Effector memory CD4-positive, alpha-beta T cell (primary cell): ENCODE data around the gene PLEKHA7.

Experiments
- DNase-seq, 3 donors: peaks; one replicate each; pipeline ENCODE4 v3.0.0-alpha.2; 2020
- H3K27ac ChIP-seq: 2 replicates; pipeline ENCODE4 v1.7.0; 2013; ENCODE audit warnings: mild to moderate bottlenecking, low read length, moderate library complexity; ENCODE audit not compliant: insufficient read depth, poor library complexity, severe bottlenecking
- H3K27me3 ChIP-seq: replicated peaks from 2 replicates; pipeline ENCODE4 v1.7.0; 2013; ENCODE audit warnings: mild to moderate bottlenecking, low read length; ENCODE audit not compliant: insufficient read depth, control insufficient read depth, poor library complexity, severe bottlenecking
- H3K36me3 ChIP-seq: 2 replicates; pipeline ENCODE4 v1.7.0; 2013; ENCODE audit warnings: mild to moderate bottlenecking, low read length, moderate library complexity; ENCODE audit not compliant: control insufficient read depth, insufficient read depth
- H3K4me1 ChIP-seq: 2 replicates; pipeline ENCODE4 v1.7.0; 2013; ENCODE audit warnings: low read length, mild to moderate bottlenecking; ENCODE audit not compliant: control insufficient read depth, insufficient read depth, poor library complexity, severe bottlenecking
- H3K4me3 ChIP-seq: 2 replicates; pipeline ENCODE4 v1.7.0; 2013; ENCODE audit warnings: low read length, low read depth, mild to moderate bottlenecking; ENCODE audit not compliant: insufficient read depth, poor library complexity, severe bottlenecking
- H3K9me3 ChIP-seq: 2 replicates; pipeline ENCODE4 v1.7.0; 2013; ENCODE audit warnings: mild to moderate bottlenecking, low read length, moderate library complexity; ENCODE audit not compliant: control insufficient read depth

The PLEKHA7 gene

GRCh38 chr11:16773981-16774935, 240.0 kb downstream of the PLEKHA7 start:
- DNase-seq = no peak
- no peak overlapping the region for H3K4me3 ChIP-seq
- H3K4me1 ChIP-seq = no peaks in the 10 kb centered on the region
- no peaks in the 10 kb centered on the region for H3K36me3 ChIP-seq
- no peaks in the 10 kb centered on the region for H3K27me3 ChIP-seq
- no peak overlapping the region for H3K27ac ChIP-seq
- H3K9me3 ChIP-seq = no peaks in the 10 kb centered on the region

GRCh38 chr11:16772141-16772512, 242.1 kb downstream of the PLEKHA7 start:
- H3K27me3 ChIP-seq = no peaks in the 10 kb centered on the region
- H3K4me1 ChIP-seq = no peaks in the 10 kb centered on the region
- no peak overlapping the region for H3K4me3 ChIP-seq
- H3K36me3 ChIP-seq = no peaks in the 10 kb centered on the region
- no peak overlapping the region for H3K27ac ChIP-seq
- DNase-seq = no peak
- no peaks in the 10 kb centered on the region for H3K9me3 ChIP-seq

- Histone ChIP-seq H3K36me3 (no peaks in the 10 kb centered on the region), H3K4me1 (no peaks in the 10 kb centered on the region), H3K27me3 (no peaks in the 10 kb centered on the region), H3K4me3 (no peak overlapping the region), H3K27ac (no peak overlapping the region), H3K9me3 (no peaks in the 10 kb centered on the region)
- no peak for DNase-seq
Measured at GRCh38 chr11:16771350-16772140, 242.7 kb downstream of the PLEKHA7 start.

GRCh38 chr11:16770016-16770415, 244.2 kb downstream of the PLEKHA7 start:
- Histone ChIP-seq H3K9me3 (no peaks in the 10 kb centered on the region), H3K27me3 (no peaks in the 10 kb centered on the region), H3K27ac (no peak overlapping the region), H3K4me3 (no peak overlapping the region), H3K36me3 (no peaks in the 10 kb centered on the region), H3K4me1 (no peaks in the 10 kb centered on the region)
- no peak for DNase-seq

- H3K27ac ChIP-seq = no peak overlapping the region
- DNase-seq = no peak
- no peaks in the 10 kb centered on the region for H3K4me1 ChIP-seq
- H3K4me3 ChIP-seq = no peak overlapping the region
- no peaks in the 10 kb centered on the region for H3K36me3 ChIP-seq
- H3K9me3 ChIP-seq = no peaks in the 10 kb centered on the region
- no peaks in the 10 kb centered on the region for H3K27me3 ChIP-seq
Measured at GRCh38 chr11:16769386-16769785, 244.8 kb downstream of the PLEKHA7 start.

GRCh38 chr11:16767957-16768356, 246.3 kb downstream of the PLEKHA7 start:
- Histone ChIP-seq H3K9me3 (no peaks in the 10 kb centered on the region), H3K4me1 (no peaks in the 10 kb centered on the region), H3K36me3 (no peaks in the 10 kb centered on the region), H3K4me3 (no peak overlapping the region), H3K27me3 (no peaks in the 10 kb centered on the region), H3K27ac (no peak overlapping the region)
- no peak for DNase-seq

GRCh38 chr11:16767137-16767536, 247.1 kb downstream of the PLEKHA7 start:
- no peaks in the 10 kb centered on the region for H3K4me1 ChIP-seq
- H3K27me3 ChIP-seq = no peaks in the 10 kb centered on the region
- H3K4me3 ChIP-seq = no peak overlapping the region
- H3K27ac ChIP-seq = no peak overlapping the region
- DNase-seq = no peak
- no peaks in the 10 kb centered on the region for H3K9me3 ChIP-seq
- no peaks in the 10 kb centered on the region for H3K36me3 ChIP-seq

- Histone ChIP-seq H3K9me3 (no peaks in the 10 kb centered on the region), H3K27ac (no peak overlapping the region), H3K36me3 (no peaks in the 10 kb centered on the region), H3K4me3 (no peak overlapping the region), H3K27me3 (no peaks in the 10 kb centered on the region), H3K4me1 (no peaks in the 10 kb centered on the region)
- no peak for DNase-seq
Measured at GRCh38 chr11:16764888-16765287, 249.3 kb downstream of the PLEKHA7 start.

- DNase-seq = no peak
- Histone ChIP-seq H3K4me1 (no peaks in the 10 kb centered on the region), H3K27ac (no peak overlapping the region)
Measured at GRCh38 chr11:16763746-16764145, 250.5 kb downstream of the PLEKHA7 start.

More at GRCh38 chr11:16763746-16764145, 250.5 kb downstream of the PLEKHA7 start:
- Histone ChIP-seq H3K4me3 (no peak overlapping the region), H3K36me3 (no peaks in the 10 kb centered on the region), H3K9me3 (no peaks in the 10 kb centered on the region), H3K27me3 (no peaks in the 10 kb centered on the region)
